RPMI7951 (cell line): ENCODE data around the gene TAGLN. TPM values are rescaled to one million over a fixed set of nuclear protein-coding genes. Genes with fewer than 3 reads are reported as not detected.
A peak's percentile ranks its signal among the peaks of the same experiment; 100 is the strongest.

Source experiments
- DNase-seq: peaks from one replicate; pipeline ENCODE4 v3.0.0-alpha.2; 2012; ENCODE audit warnings: low read depth
- total RNA-seq: library from RNA; depleted of rRNA; stranded (reverse); fragments of >200 nt; shearing (Covaris generic); gene quantifications from 2 replicates; pipeline ENCODE4 v1.2.3, GENCODE V29; 2014

TAGLN gene
- total RNA-seq, 1 experiment from 2014 or later, result 319 TPM

GRCh38 chr11:117214404-117215110, 15.4 kb downstream of the TAGLN start:
- DNase-seq, result no peak

GRCh38 chr11:117217141-117218084, 18.2 kb downstream of the TAGLN start:
- DNase-seq, result no peak

- no peak for DNase-seq
These were observed 19.2 kb downstream of the TAGLN start for GRCh38 chr11:117218133-117218915.

GRCh38 chr11:117219001-117219400, 19.8 kb downstream of the TAGLN start:
- no peak for DNase-seq

- DNase-seq, result no peak
These were observed 20.3 kb downstream of the TAGLN start for GRCh38 chr11:117219455-117219854.

- no peak for DNase-seq
These were observed 20.8 kb downstream of the TAGLN start for GRCh38 chr11:117219995-117220394.

GRCh38 chr11:117220568-117220967, 21.4 kb downstream of the TAGLN start:
- no peak for DNase-seq

GRCh38 chr11:117220999-117221774, 22.0 kb downstream of the TAGLN start:
- DNase-seq, result no peak

GRCh38 chr11:117221775-117222517, 22.8 kb downstream of the TAGLN start:
- DNase-seq, result peak; percentile 67

- no peak for DNase-seq
These were observed 24.0 kb downstream of the TAGLN start for GRCh38 chr11:117222991-117223740.

- no peak for DNase-seq
These were observed 24.8 kb downstream of the TAGLN start for GRCh38 chr11:117223741-117224689.

GRCh38 chr11:117225553-117226170, 26.5 kb downstream of the TAGLN start:
- no peak for DNase-seq

GRCh38 chr11:117226388-117227385, 27.5 kb downstream of the TAGLN start:
- DNase-seq, result peak; percentile 77

GRCh38 chr11:117228091-117228490, 28.9 kb downstream of the TAGLN start:
- no peak for DNase-seq

GRCh38 chr11:117229411-117229810, 30.2 kb downstream of the TAGLN start:
- no peak for DNase-seq

- no peak for DNase-seq
These were observed 30.7 kb downstream of the TAGLN start for GRCh38 chr11:117229931-117230285.
